Mesenchymal stem cell (in vitro differentiated cells and primary cell): Measurements from ENCODE around the gene DHODH.

Experiments used
- DNase-seq: peaks from one replicate; pipeline ENCODE4 v3.0.0-alpha.2; 2013
- H2AFZ ChIP-seq: one replicate; pipeline ENCODE4 v1.6.1; 2013; ENCODE audit warnings: low read depth, mild to moderate bottlenecking, control low read depth, inconsistent platforms, low read length, moderate library complexity
- H2AK5ac ChIP-seq: 2 replicates; pipeline ENCODE4 v1.6.1; 2013; ENCODE audit warnings: low read length, moderate library complexity, mild to moderate bottlenecking, inconsistent platforms; ENCODE audit not compliant: severe bottlenecking
- H2BK120ac ChIP-seq: one replicate; pipeline ENCODE4 v1.6.1; 2013; ENCODE audit warnings: low read depth, mild to moderate bottlenecking, inconsistent platforms, low read length, moderate library complexity
- H2BK12ac ChIP-seq, 2 experiments: one replicate each; pipeline ENCODE4 v1.6.1; 2013; ENCODE audit warnings: inconsistent platforms in 2 of 2, low read length in 2 of 2, mild to moderate bottlenecking in 2 of 2, moderate library complexity in 2 of 2, control low read depth in 1 of 2
- H2BK15ac ChIP-seq: one replicate; pipeline ENCODE4 v1.6.1; 2013; ENCODE audit warnings: mild to moderate bottlenecking, low read depth, inconsistent platforms; ENCODE audit not compliant: poor library complexity, severe bottlenecking
- H2BK5ac ChIP-seq: 2 replicates; pipeline ENCODE4 v1.6.1; 2013; ENCODE audit warnings: low read depth, mild to moderate bottlenecking, low read length, control low read depth, inconsistent platforms; ENCODE audit not compliant: poor library complexity, severe bottlenecking
- H3K14ac ChIP-seq, 2 experiments: one replicate each; pipeline ENCODE4 v1.6.1; 2013; ENCODE audit warnings: inconsistent platforms in 2 of 2, low read length in 2 of 2, control low read depth in 1 of 2, mild to moderate bottlenecking in 1 of 2, moderate library complexity in 1 of 2
- H3K18ac ChIP-seq, 2 experiments: one replicate each; pipeline ENCODE4 v1.6.1; 2013; ENCODE audit warnings: inconsistent platforms in 2 of 2, low read length in 2 of 2, control low read depth in 1 of 2, low read depth in 1 of 2, mild to moderate bottlenecking in 1 of 2
- H3K23ac ChIP-seq, 2 experiments: one replicate each; pipeline ENCODE4 v1.6.1; 2013; ENCODE audit warnings: inconsistent platforms in 2 of 2, low read length in 2 of 2, mild to moderate bottlenecking in 2 of 2, moderate library complexity in 2 of 2, control low read depth in 1 of 2
- H3K27ac ChIP-seq: 2 replicates; pipeline ENCODE4 v1.5.1; 2013; ENCODE audit warnings: mild to moderate bottlenecking, moderate library complexity, low read length, control low read depth, inconsistent platforms; ENCODE audit not compliant: poor library complexity, severe bottlenecking
- H3K27me3 ChIP-seq, 2 experiments: 2 replicates each; pipeline versions ENCODE4 v1.6.1 to v1.7.0; 2013; ENCODE audit warnings: low read length in 2 of 2, mild to moderate bottlenecking in 2 of 2, moderate library complexity in 2 of 2, control low read depth in 1 of 2, inconsistent platforms in 1 of 2; ENCODE audit not compliant: control insufficient read depth in 1 of 2, insufficient read depth in 1 of 2
- H3K36me3 ChIP-seq, 2 experiments: 2 replicates each; pipeline versions ENCODE4 v1.6.1 to v1.7.0; 2013; ENCODE audit warnings: low read length in 2 of 2, control low read depth in 1 of 2, inconsistent platforms in 1 of 2, low read depth in 1 of 2, mild to moderate bottlenecking in 1 of 2; ENCODE audit not compliant: insufficient read depth in 2 of 2, control insufficient read depth in 1 of 2
- H3K4ac ChIP-seq, 2 experiments: one replicate each; pipeline ENCODE4 v1.6.1; 2013; ENCODE audit warnings: inconsistent platforms in 2 of 2, low read length in 2 of 2, mild to moderate bottlenecking in 2 of 2, moderate library complexity in 2 of 2, control low read depth in 1 of 2, low read depth in 1 of 2
- H3K4me1 ChIP-seq: 2 replicates; pipeline ENCODE4 v1.6.1; 2013; ENCODE audit warnings: low read depth, low read length, control low read depth; ENCODE audit not compliant: control insufficient read depth, insufficient read depth
- H3K4me2 ChIP-seq: 2 replicates; pipeline ENCODE4 v1.6.1; 2013; ENCODE audit warnings: low read length, mild to moderate bottlenecking, inconsistent platforms; ENCODE audit not compliant: poor library complexity, severe bottlenecking
- H3K4me3 ChIP-seq, 2 experiments: 2 replicates each; pipeline versions ENCODE4 v1.5.1 to v1.7.0; 2013; ENCODE audit warnings: low read length in 2 of 2, mild to moderate bottlenecking in 2 of 2, control low read depth in 1 of 2, low read depth in 1 of 2; ENCODE audit not compliant: insufficient read depth in 1 of 2
- H3K79me1 ChIP-seq: replicated peaks from 2 replicates; pipeline ENCODE4 v1.6.1; 2013; ENCODE audit warnings: mild to moderate bottlenecking, control low read depth, low read length, inconsistent platforms; ENCODE audit not compliant: poor library complexity, severe bottlenecking
- H3K9ac ChIP-seq: 2 replicates; pipeline ENCODE4 v1.7.0; 2013; ENCODE audit warnings: mild to moderate bottlenecking, low read length, moderate library complexity
- H3K9me3 ChIP-seq: 2 replicates; pipeline ENCODE4 v1.7.0; 2013; ENCODE audit warnings: mild to moderate bottlenecking, low read length; ENCODE audit not compliant: control insufficient read depth
- H4K8ac ChIP-seq: one replicate; pipeline ENCODE4 v1.6.1; 2013; ENCODE audit warnings: inconsistent platforms, mild to moderate bottlenecking, low read length, moderate library complexity
- H4K91ac ChIP-seq: one replicate; pipeline ENCODE4 v1.6.1; 2013; ENCODE audit warnings: mild to moderate bottlenecking, low read length, inconsistent platforms
- WGBS: methylation state at CpG from one replicate; pipeline ENCODE4 v1.1.7; 2013; ENCODE audit warnings: mixed read lengths; 5-methylcytosine and 5-hydroxymethylcytosine counted together

Gene DHODH

GRCh38 chr16:72064361-72064894 lies 55.9 kb downstream of the DHODH start:
- no peaks in the 10 kb centered on the region for H3K4me1 ChIP-seq
- peaks cover 2% of the 10 kb centered on the region for H3K79me1 ChIP-seq
- no peak overlapping the region for H2BK12ac ChIP-seq
- no peaks in the 10 kb centered on the region for H3K36me3 ChIP-seq
- H3K9ac ChIP-seq = no peak overlapping the region
- no peak overlapping the region for H3K27ac ChIP-seq
- no peaks in the 10 kb centered on the region for H3K9me3 ChIP-seq
- no peak overlapping the region for H2AFZ ChIP-seq
- H2BK15ac ChIP-seq = no peak overlapping the region
- no peak overlapping the region for H4K91ac ChIP-seq
- no peaks in the 10 kb centered on the region for H3K27me3 ChIP-seq
- no peak overlapping the region for H3K4me3 ChIP-seq
- H2BK120ac ChIP-seq = no peak overlapping the region
- H3K4me2 ChIP-seq = no peak overlapping the region
- 92% methylated on average over 10 of the region's 10 CpGs for WGBS
- no peak overlapping the region for H3K4ac ChIP-seq
- H3K14ac ChIP-seq = no peak overlapping the region
- H4K8ac ChIP-seq = no peak overlapping the region
- no peak overlapping the region for H2BK5ac ChIP-seq
- no peak overlapping the region for H2AK5ac ChIP-seq
- H3K23ac ChIP-seq = no peak overlapping the region
- no peak overlapping the region for H3K18ac ChIP-seq
- no peak for DNase-seq

- WGBS = 0% methylated on average over 1 of the region's 1 CpG
- Histone ChIP-seq H3K23ac (no peak overlapping the region), H2BK12ac (no peak overlapping the region), H3K27me3 (no peaks in the 10 kb centered on the region), H2AFZ (no peak overlapping the region), H3K18ac (no peak overlapping the region), H3K4me2 (no peak overlapping the region), H3K9me3 (no peaks in the 10 kb centered on the region), H3K27ac (no peak overlapping the region), H3K4ac (no peak overlapping the region), H3K4me3 (no peak overlapping the region), H2BK15ac (no peak overlapping the region), H2BK120ac (no peak overlapping the region), H4K8ac (no peak overlapping the region), H3K4me1 (no peaks in the 10 kb centered on the region), H3K79me1 (peaks cover 2% of the 10 kb centered on the region), H4K91ac (no peak overlapping the region), H2BK5ac (no peak overlapping the region), H3K9ac (no peak overlapping the region), H3K14ac (no peak overlapping the region), H2AK5ac (no peak overlapping the region), H3K36me3 (peaks cover 0 to 3% of the 10 kb centered on the region in 2 experiments)
- DNase-seq = peak; percentile 44
Measured at GRCh38 chr16:72066747-72067146, 58.2 kb downstream of the DHODH start.

- Histone ChIP-seq H3K4me1 (no peaks in the 10 kb centered on the region), H2BK5ac (no peak overlapping the region), H3K9ac (no peak overlapping the region), H3K36me3 (peaks cover 0 to 6% of the 10 kb centered on the region in 2 experiments), H3K4me2 (no peak overlapping the region), H3K27ac (no peak overlapping the region), H3K79me1 (peaks cover 2% of the 10 kb centered on the region), H2BK15ac (no peak overlapping the region), H3K18ac (no peak overlapping the region), H3K4ac (no peak overlapping the region), H4K91ac (no peak overlapping the region), H3K23ac (no peak overlapping the region), H3K27me3 (no peaks in the 10 kb centered on the region), H2AK5ac (no peak overlapping the region), H2AFZ (no peak overlapping the region), H3K14ac (no peak overlapping the region), H2BK120ac (no peak overlapping the region), H3K4me3 (no peak overlapping the region), H4K8ac (no peak overlapping the region), H3K9me3 (no peaks in the 10 kb centered on the region), H2BK12ac (no peak overlapping the region)
- WGBS = 87% methylated on average over 4 of the region's 4 CpGs
- no peak for DNase-seq
Measured at GRCh38 chr16:72068930-72069329, 60.4 kb downstream of the DHODH start.

GRCh38 chr16:72072514-72073342 lies 64.2 kb downstream of the DHODH start:
- H3K79me1 ChIP-seq = peaks cover 2% of the 10 kb centered on the region
- H3K4me2 ChIP-seq = no peak overlapping the region
- no peak overlapping the region for H2BK5ac ChIP-seq
- H4K91ac ChIP-seq = no peak overlapping the region
- H4K8ac ChIP-seq = no peak overlapping the region
- peaks cover 0 to 6% of the 10 kb centered on the region in 2 experiments for H3K36me3 ChIP-seq
- H2AK5ac ChIP-seq = no peak overlapping the region
- no peak overlapping the region for H3K27ac ChIP-seq
- H3K18ac ChIP-seq = no peak overlapping the region
- H3K27me3 ChIP-seq = no peaks in the 10 kb centered on the region
- H3K14ac ChIP-seq = no peak overlapping the region
- H3K9me3 ChIP-seq = no peaks in the 10 kb centered on the region
- no peak overlapping the region for H3K9ac ChIP-seq
- H3K23ac ChIP-seq = no peak overlapping the region
- H3K4me3 ChIP-seq = no peak overlapping the region
- no peaks in the 10 kb centered on the region for H3K4me1 ChIP-seq
- H2BK120ac ChIP-seq = no peak overlapping the region
- H3K4ac ChIP-seq = no peak overlapping the region
- no peak overlapping the region for H2AFZ ChIP-seq
- no peak overlapping the region for H2BK12ac ChIP-seq
- DNase-seq = no peak
- no peak overlapping the region for H2BK15ac ChIP-seq
- 76% methylated on average over 11 of the region's 12 CpGs for WGBS
